Inflammatory macrophage treated with lipopolysaccharide for 4 hours (primary cell): Measurements from ENCODE around the gene DCST2.

Experiments
- DNase-seq: peaks from one replicate; pipeline ENCODE4 v3.0.0-alpha.2; 2020

DCST2 gene

GRCh38 chr1:155033524-155033923 is at the start of gene DCST2, which contains the start of gene DCST1:
Gene DCST2 (minus strand): TSS chr1:155033781. CDS start chr1:155033701, 80 bp downstream.
Gene DCST1 (plus strand): TSS chr1:155033824. CDS start chr1:155034037, 213 bp downstream.
- no peak for DNase-seq

- no peak for DNase-seq
These were observed 49.5 kb upstream of the DCST2 start for GRCh38 chr1:155083052-155083541.

GRCh38 chr1:155082301-155083051 is 48.9 kb upstream of the DCST2 start:
- no peak for DNase-seq

GRCh38 chr1:155081472-155082300 is 48.1 kb upstream of the DCST2 start:
- no peak for DNase-seq

- DNase-seq, result no peak
These were observed 47.0 kb upstream of the DCST2 start for GRCh38 chr1:155080312-155081228.

GRCh38 chr1:155079487-155080311 is 46.1 kb upstream of the DCST2 start:
- no peak for DNase-seq

GRCh38 chr1:155079210-155079486 is 45.6 kb upstream of the DCST2 start:
- no peak for DNase-seq

GRCh38 chr1:155078469-155079209 is 45.1 kb upstream of the DCST2 start, which contains the start of gene EFNA3:
Gene EFNA3 (plus strand): TSS chr1:155078837. CDS start chr1:155078942, 105 bp downstream.
- peak; percentile 58 for DNase-seq

DNA sequence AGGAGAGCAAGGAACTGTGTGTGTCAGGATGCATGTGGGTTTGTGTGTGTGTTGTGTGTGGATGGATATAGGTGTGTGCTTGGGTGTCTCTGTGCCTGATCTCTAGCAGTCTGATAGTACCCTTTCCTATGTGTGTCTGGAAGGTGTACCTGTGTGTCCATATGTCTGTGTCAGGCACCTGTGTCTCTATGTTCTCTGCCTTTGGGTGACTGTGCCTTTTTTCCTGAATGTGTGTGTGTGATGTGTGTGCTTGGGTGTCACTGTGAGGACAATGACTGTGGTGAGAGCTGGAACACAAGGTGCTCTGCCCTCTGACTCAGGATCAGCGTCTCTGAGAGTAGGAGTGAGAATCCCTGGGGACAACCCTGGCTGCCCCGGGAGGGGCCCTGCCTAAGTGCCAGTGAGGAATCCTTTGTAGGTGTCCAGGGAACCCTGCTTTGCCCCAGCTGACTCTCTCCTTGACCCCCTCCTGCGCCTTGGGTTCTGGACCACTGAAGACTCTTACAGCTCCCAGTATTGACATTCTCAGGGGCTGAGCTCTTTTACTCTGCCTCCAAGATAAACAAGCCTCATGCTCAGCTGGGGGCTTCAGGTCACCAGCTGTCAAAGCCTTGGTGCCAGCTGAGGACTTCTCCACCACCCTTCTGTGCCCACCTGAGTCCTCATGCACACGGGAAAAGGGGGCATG is 44.3 kb upstream of the DCST2 start:
- DNase-seq, result no peak

- no peak for DNase-seq
These were observed 43.8 kb upstream of the DCST2 start for GRCh38 chr1:155077346-155077745.

DNA sequence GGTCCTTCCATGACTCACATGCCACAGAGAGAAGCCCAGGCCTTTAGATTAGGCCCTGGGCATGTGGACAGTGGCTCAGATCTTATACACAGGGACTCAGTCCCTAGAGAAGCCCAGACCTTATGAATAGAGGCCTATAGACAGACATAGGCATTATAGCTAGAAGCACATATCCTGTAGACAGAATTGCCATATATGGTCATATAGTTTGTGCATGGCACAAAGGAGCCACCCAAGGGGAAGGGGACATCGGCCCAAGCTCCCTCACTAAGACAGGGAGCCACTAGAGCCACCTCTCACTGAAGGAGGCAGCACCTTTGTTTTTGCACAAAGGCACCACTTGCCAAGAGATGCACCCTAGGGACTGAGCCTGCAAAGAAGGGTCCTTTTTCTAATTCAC is 42.8 kb upstream of the DCST2 start:
- no peak for DNase-seq

DNA sequence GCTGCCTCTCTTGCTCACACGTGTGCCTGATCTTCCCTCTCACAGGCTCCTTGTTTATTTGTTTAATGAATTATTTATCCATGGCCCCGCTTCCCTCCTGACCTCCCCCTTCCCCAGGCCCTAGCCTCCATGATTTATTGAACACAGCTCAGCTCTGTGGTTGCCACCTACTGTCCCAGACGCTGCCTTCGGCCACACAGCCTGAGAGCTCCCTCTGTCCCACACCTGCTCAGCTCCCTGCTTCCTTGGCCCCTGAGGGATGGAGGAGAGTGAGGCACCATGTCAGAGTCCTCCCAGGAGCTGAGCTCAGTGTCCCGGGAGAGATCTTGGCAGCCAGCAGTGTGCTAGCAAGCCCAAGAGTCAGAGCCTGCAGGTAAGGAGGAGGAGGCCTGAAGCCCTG is 42.0 kb upstream of the DCST2 start:
- no peak for DNase-seq

- DNase-seq, result no peak
These were observed 40.0 kb upstream of the DCST2 start for GRCh38 chr1:155073377-155074242.

DNA sequence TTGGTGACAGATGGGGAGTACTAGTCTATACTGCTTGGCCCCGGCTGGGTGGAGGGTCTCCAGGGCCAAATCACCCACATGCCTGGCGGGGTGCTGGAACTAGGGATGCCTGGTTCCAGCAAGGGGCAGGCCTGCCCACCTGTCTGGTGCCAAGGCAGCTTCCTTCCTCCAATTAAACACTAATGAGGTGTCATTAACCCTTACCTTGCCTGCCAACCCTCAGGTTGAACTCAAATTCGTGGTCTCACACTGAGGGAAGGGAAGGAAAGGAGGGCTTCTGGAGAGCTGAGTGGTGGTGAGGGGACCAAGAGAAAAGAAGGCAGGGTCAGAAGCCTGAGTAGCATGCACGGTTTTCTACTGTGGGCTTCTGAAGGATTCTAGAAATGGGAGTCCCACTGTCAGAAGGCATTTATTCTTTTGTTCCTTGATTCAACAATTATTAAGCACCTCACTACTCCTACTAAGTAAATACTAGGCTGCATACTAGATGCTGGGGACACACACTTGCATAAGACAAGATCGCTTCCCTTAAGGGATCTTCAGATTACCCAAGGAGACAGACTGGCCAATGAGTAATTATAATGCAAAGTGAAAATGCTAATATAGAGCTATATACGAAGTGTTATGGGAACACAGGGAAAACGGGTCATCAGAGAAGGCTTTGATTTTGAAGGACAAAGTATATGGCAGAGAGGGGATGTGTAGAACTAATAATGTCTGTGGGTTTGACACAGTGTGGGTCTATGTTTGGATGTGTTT is 39.1 kb upstream of the DCST2 start:
- DNase-seq, result peak; percentile 56

- DNase-seq, result peak; percentile 48
These were observed 38.1 kb upstream of the DCST2 start for GRCh38 chr1:155071701-155072100.

GRCh38 chr1:155070721-155071569 is 37.4 kb upstream of the DCST2 start:
- peak; percentile 77 for DNase-seq

DNA sequence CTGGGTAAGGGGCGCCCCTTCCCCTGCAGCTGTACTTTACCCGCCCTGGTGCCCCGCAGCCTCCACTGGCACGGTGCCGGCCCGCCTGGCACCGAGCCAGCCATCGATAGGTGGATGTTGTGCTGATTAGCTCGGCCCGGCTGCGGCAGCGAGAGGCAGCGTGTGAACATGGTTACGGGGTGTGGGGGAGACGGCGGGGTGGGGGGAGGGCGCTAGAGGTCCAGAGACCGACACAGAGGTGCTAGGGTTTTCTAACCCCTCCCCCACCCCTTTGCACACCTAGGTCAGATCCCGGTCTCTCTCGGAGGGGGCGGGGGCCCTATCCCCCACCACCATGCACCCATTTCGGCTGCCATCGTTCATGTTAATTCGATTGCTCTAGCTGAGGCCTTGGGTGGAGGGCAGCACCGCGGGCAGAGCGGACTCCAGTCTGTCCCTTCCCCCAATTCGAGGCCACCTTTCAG is 36.6 kb upstream of the DCST2 start:
- DNase-seq, result no peak
